ENCODE data around the gene EPB41L2.
A peak's percentile ranks its signal among the peaks of the same experiment; 100 is the strongest.
"Not testable (repeated sequence)": the region's sequence is repeated elsewhere in the genome, so short reads cannot be mapped to it uniquely, and the experiment has no call there.

EPB41L2 gene

DNA sequence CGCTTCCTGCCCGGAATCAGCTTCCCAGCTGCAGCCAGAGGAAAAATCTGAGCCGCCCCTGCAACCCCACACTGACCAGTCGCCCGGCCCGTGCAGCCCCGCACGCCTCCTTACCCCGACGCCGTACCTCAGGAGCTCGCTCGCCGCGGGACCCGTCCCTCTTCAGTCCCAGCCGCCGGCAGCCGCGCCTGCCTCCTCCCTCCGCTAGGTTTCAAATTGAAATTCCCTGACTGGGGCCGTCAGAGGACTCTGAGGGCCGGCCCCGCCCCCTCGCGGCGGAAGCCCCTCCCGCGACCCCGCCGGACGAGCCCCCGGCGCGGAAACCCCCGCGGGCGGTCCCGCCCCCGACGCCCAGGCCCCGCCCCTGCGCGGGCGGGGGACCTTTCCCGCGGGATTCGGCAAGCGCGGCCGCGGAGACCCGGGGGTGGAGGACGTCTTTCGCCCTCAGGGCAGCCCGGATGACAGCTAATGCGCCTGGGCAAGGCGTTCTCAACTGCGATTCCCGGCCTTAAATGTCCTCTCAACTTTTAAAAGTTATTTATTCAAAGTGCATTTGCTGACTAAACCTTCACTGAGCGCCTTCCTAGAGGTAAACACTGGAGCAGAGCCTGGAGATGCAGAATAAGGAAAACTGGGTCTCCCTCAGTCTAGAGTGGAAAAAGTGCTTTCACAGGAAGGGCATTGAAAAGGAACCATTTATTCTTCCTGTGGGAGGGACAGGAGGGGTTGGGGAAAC is at the start of gene EPB41L2:
TSS of gene EPB41L2 (minus strand) at position 218 of the 736 bp plus-strand sequence. CDS start 106,760 bp downstream, outside the sequence.
- DNase-seq (ENCODE audit: low read depth), result peak; percentile 56

DNA sequence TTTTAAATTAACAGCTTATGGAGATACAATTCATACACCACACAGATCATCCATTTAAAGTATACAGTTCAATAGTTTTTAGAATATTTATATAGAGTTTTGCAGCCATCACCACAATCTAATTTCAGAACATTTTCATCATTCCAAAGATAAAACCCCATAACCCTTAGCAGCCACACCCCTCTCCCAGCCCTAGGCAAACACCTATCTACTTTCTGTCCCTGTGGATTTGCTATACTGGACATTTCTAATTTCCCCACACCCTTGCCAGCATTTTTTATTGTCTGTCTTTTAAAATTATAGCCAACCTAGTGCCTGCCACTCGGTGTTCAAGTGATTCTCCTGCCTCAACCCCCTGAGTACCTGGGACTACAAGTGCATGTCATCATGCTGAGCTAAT is 49.2 kb upstream of the EPB41L2 start:
- no peak for DNase-seq (ENCODE audit: low read depth)

DNA sequence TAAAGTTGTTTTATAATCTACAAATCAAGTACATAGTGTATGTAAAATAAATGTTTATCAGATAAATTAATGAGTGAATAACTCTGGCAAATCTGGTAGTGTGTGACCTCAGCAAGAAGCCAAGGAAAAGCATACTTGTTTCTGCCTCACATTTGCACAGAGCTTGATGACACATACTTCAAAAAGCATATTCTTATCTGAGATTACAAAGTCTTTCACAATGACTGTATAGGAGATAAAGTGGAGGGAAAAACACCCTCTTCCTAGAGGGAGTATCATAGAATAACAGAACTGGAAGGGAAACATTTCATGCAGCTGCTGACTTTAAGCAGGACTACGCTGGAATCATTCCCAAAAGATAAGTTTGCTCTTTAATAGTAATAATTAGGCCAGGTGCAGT is 44.1 kb upstream of the EPB41L2 start:
- no peak for DNase-seq (ENCODE audit: low read depth)

DNA sequence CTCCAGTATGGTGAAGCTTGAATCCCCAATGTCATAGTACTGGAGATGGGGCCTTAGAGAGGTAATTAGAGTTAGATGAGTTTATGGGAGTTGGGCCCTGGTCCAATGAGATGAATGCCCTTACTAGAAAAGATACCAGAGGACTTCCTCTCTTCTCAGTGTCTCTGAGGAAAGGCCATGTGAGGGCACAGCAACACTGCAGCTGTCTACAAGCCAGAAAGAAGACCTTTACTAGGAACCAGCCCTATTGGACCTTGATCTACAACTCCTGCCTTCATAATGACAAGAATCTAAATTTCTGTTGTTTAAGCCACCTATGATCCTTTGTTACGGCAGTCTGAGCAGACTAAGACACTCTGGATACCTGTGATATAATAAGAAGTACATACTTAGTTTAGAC is 40.9 kb upstream of the EPB41L2 start:
- no peak for DNase-seq (ENCODE audit: low read depth)

DNA sequence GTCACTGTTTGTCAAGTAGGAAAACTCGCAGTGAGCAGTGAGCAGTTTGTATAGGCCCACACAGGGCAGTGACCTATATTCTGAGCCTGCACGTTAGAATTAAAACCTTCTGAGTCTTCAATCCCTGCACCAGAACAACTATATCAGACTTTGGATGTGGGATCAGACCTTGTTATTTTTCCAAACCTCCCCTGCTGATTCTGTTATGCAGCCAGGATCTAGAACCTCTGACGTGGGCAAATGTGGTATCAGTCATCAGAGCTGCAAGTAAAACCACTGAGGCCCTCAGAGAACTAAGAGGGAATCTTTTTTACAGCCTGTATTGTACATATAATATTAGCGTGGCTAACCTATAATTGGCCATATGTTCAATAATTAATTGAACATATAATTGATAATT is 40.3 kb upstream of the EPB41L2 start:
- no peak for DNase-seq (ENCODE audit: low read depth)

DNA sequence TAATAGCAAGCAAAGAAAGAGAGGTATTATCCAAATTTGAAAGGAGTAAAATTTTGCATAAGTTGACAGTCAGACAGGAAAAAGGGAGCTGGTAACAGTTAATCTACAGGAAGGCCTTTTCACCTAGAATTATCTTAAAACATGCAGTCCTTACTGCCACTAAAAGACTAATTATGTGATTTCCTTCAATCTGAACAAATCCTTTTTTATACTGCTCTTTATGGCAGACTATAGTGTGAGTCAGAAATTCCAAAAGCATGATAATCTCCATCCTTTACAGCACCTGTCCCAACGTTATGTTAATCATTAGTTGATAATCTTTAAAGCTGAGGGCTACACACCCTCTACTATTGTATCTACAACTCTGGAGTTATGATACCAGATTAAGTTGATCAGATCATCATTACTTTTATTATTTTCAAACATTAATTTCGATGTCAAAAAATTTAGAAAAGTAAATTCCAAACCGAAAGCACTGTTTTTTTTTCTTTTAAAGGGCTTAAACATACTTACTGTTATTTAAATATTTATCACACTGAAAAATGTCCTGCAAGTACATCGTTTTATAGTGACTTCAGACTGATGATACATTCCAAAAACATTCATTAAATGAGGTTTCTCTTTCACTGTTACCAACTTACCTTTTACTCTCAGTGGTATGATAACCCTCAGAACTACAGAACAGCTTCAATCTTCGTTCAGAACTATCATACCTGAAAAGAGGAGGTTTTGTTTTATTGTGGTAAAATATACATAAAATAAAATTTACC is 39.1 kb upstream of the EPB41L2 start:
- DNase-seq (ENCODE audit: low read depth), result no peak

DNA sequence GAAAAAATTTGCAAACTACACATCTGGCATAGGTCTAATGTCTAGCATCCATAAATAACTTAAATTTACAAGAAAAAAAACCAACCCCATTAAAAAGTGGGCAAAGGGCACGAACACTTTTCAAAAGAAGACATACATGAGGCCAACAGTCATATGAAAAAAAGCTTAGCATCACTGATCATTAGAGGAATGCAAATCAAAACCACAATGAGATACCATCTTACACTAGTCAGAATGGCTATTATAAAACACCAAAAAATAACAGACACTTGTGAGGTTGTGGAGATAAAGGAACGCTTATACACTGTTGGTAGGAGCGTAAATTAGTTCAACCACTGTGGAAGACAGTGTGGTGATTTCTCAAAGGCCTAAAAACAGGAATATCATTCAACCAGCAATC is 33.7 kb upstream of the EPB41L2 start:
- DNase-seq (ENCODE audit: low read depth), result no peak

DNA sequence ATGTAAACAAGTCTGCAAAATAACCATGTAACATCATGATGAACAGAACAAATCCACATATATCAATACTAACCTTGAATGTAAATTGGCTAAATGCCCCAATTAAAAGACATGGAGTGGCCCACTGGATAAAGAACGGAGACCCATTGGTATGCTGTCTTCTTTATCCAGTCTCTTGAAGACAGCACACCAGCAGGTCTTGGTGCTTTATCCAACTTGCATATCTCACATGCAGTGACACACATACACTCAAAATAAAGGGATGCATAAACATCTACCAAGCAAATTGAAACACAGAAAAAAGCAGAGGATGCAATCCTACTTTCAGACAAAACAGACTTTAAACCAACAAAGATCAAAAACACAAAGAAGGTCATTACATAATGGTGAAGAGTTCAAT is 30.3 kb upstream of the EPB41L2 start:
- no peak for DNase-seq (ENCODE audit: low read depth)

DNA sequence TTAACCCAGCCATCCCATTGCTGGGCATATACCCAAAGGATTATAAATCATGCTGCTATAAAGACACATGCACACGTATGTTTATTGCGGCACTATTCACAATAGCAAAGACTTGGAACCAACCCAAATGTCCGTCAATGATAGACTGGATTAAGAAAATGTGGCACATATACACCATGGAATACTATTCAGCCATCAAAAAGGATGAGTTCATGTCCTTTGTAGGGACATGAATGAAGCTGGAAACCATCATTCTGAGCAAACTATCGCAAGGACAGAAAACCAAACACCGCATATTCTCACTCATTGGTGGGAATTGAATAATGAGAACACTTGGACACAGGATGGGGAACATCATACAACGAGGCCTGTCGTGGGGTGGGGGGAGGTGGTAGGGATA is 28.9 kb upstream of the EPB41L2 start:
- DNase-seq (ENCODE audit: low read depth), result not testable (repeated sequence)

DNA sequence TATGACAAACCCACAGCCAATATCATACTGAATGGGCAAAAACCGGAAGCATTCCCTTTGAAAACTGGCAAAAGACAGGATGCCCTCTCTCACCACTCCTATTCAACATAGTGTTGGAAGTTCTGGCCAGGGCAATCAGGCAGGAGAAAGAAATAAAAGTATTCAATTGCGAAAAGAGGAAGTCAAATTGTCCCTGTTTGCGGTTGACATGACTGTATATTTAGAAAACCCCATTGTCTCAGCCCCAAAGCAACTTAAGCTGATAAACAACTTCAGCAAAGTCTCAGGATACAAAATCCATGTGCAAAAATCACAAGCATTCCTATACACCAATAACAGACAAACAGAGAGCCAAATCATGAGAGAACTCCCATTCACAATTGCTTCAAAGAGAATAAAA is 27.3 kb upstream of the EPB41L2 start:
- not testable (repeated sequence) for DNase-seq (ENCODE audit: low read depth)

DNA sequence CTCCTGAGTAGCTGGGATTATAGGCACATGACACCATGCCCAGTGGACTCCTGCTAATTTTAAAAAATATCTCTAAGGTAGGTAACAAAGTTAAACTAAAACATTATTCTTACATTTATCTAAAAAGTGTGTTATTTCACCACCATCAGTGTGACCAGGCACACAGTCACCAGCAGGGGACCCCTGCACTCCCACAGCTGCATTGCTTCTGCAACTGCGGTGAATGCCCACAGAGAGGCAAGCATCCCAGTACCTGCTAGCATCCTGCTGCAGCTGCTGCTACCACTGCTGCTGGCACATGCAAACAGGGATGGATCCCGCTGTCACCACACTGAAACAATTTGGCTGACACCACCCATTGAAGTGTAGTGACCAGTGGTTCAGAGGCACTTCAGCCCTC is 21.9 kb upstream of the EPB41L2 start:
- no peak for DNase-seq (ENCODE audit: low read depth)

DNA sequence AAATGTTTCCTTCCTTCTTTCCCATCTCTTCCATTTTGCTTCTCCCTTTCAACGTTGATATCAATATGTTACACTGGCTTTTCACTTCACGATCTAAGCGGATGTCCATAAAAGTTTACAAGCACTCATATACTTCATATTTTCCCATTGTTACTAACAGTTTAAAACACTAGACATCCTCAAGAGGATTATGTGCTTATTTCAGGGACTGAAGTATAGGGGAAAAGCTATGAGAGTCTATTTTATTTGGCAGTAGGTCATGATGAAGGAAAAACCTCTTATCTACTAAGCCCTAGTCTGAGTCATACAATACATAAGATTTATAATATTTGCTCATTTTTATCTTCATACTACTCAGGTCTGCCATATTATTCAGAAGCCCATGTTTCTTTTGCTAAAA is 20.6 kb upstream of the EPB41L2 start:
- DNase-seq (ENCODE audit: low read depth), result no peak

DNA sequence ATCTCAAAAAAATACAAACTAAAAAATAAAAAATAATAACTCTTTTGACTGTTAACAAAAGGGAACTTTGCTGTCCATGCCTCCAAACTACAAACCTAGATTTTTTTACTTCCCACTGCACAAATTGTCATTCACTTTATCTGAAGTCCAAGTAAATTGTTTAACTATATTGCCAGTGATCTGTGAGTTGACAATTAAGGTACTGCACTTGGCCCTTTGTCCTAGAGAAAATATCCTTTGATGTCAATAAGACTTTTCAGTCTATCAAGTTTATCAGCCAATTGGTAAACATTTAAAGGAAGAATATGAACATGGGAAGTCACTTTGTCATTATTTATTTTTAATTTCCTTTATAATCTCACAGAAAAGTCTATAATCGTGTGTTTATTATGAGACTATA is 19.3 kb upstream of the EPB41L2 start:
- no peak for DNase-seq (ENCODE audit: low read depth)

DNA sequence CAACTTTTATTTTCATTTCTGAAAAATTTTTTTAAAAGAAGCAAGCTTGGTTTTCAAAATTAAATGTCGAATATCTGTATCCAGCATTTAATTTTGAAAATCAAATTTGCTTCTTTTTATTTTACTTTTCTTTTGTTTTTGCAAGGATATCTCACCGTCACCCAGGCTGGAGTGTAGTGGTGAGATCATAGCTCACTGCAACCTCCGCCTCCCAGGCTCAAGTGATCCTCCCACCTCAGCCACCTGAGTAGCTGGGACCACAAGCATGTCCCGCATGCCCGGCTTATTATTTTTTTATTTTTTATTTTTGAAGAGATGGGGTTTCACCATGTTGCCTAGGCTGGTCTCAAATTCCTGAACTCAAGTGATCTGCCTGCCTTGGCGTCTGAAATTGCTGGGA is 17.0 kb upstream of the EPB41L2 start:
- DNase-seq (ENCODE audit: low read depth), result no peak

DNA sequence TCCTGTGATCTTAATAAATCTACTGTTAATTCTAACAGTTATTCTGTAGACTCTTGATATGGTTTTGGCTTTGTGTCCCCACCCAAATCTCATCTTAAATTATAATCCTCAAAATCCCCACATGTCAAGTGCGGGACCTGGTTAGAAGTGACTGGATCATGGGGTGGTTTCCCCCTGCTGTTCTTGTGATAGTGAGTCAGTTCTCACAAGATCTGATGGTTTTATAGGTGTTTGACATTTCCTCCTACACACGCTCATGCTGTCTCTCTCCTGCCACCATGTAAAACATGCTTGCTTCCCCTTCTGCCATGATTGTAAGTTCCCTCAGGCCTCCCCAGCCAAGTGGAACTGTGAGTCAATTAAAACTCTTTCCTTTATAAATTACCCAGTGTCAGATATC is 10.5 kb upstream of the EPB41L2 start:
- DNase-seq (ENCODE audit: low read depth), result no peak

DNA sequence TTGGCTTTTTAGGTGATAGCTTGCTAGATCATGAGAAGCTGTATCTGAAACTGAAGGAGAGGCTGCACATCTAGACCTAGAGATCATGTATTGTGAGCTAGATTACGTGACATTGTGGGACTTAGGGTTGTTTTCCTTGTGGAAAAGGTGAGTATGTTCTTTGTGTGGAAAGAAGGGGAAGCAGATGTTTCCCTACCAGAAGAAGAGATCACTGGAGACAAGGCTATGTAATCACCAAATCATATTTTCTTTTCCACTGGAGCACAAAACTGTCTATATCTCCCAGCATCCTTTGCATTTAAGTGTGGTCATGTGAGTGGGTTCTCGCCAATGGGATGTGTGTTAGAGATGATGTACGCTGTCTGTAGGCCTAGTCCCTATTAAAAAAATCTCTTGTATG is 7.0 kb upstream of the EPB41L2 start:
- no peak for DNase-seq (ENCODE audit: low read depth)

DNA sequence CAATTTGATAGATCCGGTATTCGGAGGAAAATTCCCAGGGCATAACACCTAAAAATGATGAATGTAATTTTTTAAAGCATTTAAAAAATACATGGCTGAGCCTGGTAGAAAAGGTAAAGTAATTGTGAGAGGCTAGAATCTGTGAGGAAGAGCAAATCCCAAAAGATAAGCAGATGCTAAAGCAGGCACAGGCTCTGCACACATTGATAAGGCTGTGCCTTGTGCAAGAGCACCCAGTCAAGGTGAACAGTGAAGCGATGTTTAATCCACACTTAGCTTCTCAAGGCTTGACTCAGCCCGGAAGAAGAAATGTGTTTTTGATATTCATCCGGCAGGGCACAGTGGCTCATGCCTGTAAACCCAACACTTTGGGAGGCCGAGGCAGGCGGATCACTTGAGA is 5.1 kb upstream of the EPB41L2 start:
- DNase-seq (ENCODE audit: low read depth), result no peak

DNA sequence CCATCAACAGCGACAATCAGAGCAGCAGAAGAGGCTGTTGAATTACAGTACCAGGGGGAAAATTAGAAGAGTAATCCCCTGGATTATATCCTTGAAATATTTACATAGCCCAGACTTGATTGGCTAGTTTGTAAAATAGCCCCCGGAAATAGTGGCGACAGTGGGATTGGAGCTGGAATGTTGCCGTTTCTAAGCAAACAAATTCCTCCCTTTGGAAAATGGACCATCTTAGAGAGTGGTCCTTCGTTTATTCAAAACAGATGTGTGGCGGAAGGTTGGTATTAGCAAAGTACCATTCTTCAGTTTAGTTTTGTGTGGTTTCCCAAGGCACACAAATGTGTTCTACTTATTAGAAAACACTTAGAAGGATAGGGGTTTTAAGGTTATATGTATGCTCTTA is 4.5 kb upstream of the EPB41L2 start:
- DNase-seq (ENCODE audit: low read depth), result no peak

DNA sequence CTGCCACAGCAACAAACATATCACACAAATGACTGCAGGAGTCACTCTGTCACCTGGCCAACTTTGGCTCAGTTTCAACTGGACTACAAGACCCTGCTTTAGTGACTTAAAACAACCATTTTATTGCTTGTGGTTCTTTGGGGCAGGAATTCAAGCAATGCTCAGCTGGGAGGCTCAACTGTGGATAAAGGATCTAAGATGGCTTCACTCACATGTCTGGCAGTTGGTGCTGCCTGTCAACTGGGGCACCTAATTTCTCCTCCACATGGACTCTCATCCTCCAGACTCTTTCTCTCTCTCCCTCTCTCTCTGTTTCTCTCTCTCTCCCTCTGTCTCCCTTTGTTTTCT is 2.8 kb upstream of the EPB41L2 start:
- no peak for DNase-seq (ENCODE audit: low read depth)

DNA sequence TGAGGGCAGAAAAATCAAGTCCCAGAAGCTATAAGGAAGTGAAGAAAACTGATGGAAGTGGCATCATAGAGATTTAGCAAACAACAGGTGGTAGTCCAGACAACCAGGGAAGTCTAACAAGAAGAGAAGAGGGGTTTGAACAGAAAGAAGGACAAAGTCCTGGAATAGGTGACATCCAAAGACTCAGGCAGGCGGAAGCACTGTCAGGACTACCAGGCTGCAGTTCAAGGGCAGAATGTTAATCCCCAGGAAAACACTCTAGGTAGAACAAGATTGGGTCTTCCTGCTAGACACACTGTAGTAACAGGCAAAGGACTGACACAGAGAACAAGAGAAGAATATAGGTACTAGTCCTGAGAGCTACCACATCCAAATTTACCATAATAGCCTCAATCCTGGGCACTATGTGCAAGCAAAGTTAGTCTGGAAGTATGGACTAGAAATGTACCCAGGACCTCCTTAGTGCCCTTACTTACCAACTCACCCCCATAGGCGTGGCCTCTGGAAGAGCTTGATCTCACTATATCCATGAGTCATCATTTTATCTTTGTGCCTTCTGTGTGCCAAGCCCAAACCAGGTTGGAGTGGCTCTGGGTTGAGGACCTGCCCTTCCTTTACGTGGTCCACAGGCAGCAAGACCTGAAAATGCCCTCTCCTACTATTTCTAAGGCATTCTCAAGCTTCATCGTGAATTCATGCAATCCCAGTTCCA is 2.2 kb upstream of the EPB41L2 start:
- DNase-seq (ENCODE audit: low read depth), result no peak

DNA sequence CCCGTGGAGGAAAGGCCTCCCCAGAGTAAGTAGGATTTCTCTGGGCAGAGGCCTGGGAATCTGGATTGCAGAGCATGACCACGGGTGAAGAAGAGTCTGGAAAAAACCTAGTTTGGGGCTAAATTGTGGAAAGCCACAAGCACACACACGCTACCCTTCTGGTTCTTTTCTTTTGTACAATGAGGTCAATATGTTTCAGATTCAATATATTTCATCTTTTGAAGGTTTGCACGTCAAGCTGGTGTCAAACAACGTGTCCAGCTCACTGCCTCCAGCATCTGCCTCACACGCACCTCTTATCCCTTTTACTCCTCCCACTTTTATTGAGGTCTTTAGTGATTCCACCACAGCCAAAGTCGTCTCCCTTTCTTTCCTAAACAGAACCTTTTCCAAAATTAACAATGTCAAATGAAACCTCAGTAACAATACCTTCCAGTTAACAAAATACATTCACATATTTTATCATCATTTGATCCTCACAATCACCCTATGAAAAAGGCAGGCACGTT is 773 bp upstream of the EPB41L2 start:
- DNase-seq (ENCODE audit: low read depth), result no peak

DNA sequence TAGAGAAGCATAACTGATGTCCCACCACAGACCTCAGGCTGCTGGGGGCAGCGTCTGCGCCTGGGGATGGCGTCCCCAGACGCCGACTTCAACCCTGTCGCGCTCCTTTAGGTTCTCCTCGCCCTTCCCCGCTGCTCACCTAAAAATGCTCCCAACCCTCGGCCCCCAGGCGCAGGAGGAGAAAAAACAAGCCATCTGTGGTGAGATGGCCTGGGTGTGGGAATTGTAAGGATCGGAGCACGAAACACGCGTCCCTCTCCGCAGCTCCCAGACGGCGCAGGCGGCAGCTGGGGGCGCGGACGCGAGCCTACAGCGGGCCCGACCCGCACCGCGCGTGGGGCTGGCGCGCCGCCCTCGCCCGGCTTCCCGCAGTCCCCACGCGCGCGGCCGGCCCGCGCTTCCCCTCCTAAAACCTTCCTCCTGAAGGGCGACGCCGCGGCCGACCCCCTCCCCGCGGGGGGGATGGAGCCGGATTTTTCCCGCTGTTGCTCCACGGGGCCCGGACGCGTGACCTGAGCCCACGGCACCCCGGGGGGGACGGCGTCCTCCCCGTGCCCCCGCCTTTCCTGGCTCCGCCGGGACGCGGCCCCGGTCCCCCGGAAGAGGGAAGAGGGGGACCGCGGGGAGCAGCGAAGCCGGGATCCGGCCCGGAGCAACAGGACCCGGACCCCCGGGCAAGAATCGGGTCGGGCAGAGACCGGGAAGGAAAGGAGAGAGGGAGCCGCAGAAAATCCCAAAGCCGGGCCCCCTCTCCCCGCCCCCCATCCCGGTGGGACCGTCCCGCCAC is 611 bp downstream of the EPB41L2 start:
- no peak for DNase-seq (ENCODE audit: low read depth)
